Cardiac fibroblast (primary cell): ENCODE measurements around the gene PIP5K1B.

Experiments
- DNase-seq, 2 donors: peaks; one replicate each; pipeline versions ENCODE4 v3.0.0 to v3.0.0-alpha.2; 2010; ENCODE audit warnings: low read depth in 2 of 2
- H3K4me3 ChIP-seq, 2 donors: replicated peaks in 1 of 2; 1 replicate in 1 of 2; 2 replicates in 1 of 2; pipeline ENCODE4 v1.5.1; 2011; ENCODE audit warnings: low read depth in 2 of 2, low read length in 2 of 2, mild to moderate bottlenecking in 2 of 2, moderate library complexity in 1 of 2
- TF ChIP-seq, protein P1 (sequence below): IDR thresholded peaks from one replicate; pipeline ENCODE4 v1.5.1; 2011; ENCODE audit warnings: low read depth, mild to moderate bottlenecking, low read length, inconsistent platforms

The PIP5K1B gene

DNA sequence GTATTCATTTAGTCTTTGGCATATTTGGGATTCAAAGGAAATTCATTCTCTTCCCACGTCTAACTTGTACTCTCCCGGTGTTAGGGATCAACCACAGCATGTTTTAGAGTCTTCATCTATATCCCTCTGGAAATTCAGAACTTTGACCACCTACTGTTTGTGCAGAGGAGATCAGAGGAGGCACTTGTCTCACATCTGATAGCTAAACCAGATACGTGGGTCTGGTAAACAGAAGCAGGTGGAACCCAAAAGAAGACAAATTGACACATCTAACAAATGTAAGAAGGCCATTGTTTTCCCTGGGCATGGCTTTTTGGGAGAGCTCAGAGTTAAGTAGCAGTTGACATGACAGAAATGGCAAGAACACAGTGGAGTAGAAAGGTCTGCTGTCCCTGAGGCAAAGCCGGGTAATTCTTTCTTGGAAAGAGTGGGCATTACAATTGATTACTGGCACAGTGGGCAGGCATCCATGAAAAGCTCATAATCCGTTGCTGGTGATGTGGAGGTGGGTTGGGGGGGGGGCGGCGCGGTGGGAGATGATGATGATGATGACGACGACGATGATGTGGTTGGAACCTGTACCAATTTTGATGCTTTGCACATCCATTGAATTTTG, 27.5 kb downstream of the PIP5K1B start:
- H3K4me3 ChIP-seq = no peak overlapping the region
- TF ChIP-seq, protein P1, sequence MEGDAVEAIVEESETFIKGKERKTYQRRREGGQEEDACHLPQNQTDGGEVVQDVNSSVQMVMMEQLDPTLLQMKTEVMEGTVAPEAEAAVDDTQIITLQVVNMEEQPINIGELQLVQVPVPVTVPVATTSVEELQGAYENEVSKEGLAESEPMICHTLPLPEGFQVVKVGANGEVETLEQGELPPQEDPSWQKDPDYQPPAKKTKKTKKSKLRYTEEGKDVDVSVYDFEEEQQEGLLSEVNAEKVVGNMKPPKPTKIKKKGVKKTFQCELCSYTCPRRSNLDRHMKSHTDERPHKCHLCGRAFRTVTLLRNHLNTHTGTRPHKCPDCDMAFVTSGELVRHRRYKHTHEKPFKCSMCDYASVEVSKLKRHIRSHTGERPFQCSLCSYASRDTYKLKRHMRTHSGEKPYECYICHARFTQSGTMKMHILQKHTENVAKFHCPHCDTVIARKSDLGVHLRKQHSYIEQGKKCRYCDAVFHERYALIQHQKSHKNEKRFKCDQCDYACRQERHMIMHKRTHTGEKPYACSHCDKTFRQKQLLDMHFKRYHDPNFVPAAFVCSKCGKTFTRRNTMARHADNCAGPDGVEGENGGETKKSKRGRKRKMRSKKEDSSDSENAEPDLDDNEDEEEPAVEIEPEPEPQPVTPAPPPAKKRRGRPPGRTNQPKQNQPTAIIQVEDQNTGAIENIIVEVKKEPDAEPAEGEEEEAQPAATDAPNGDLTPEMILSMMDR = no peak
- no peak for DNase-seq

GRCh38 chr9:68733021-68733405, 28.0 kb downstream of the PIP5K1B start:
- H3K4me3 ChIP-seq = no peak overlapping the region
- TF ChIP-seq, protein P1 = no peak
- DNase-seq = no peak

GRCh38 chr9:68738358-68738757, 33.3 kb downstream of the PIP5K1B start:
- TF ChIP-seq, protein P1 = no peak

GRCh38 chr9:68739621-68740174, 34.7 kb downstream of the PIP5K1B start:
- TF ChIP-seq, protein P1 = no peak
- DNase-seq = peak in 1 of 2 donors; percentile 20
- no peak overlapping the region for H3K4me3 ChIP-seq

More at GRCh38 chr9:68738358-68738757, 33.3 kb downstream of the PIP5K1B start:
- DNase-seq = no peak
- H3K4me3 ChIP-seq = no peak overlapping the region

DNA sequence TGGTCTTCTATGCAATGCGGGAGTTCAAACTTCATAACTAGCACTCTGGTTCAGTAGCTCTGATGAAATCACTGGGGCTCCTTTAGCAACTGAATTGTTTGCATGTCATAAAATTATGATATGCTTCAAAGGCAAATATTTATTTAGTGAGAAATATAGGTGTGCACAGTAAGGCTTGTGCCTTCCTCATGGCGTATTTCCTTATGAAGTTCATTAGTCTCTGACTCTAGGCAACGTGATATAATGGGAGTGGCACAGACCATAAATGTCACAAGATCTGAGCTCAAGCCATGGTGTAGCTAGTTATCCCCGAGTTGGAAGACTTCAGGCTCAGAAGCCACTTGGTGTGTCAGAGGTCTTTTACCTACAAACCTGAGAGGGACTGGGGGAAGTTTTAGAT, 35.5 kb downstream of the PIP5K1B start:
- DNase-seq = no peak
- no peak overlapping the region for H3K4me3 ChIP-seq
- TF ChIP-seq, protein P1 = no peak

- no peak overlapping the region for H3K4me3 ChIP-seq
- TF ChIP-seq, protein P1 = no peak
- DNase-seq = no peak
Observed at GRCh38 chr9:68741234-68741633, 36.2 kb downstream of the PIP5K1B start.
